ENCODE data around the gene BCO2.

GRCh38 chr11:112268406-112268805 is 93.1 kb downstream of the BCO2 start:
- TF ChIP-seq TAF1 (conservative IDR thresholded peaks at IDR 0.05) (no peak), YY1 (IDR thresholded peaks at IDR 0.05) (no peak), RAD21 (IDR thresholded peaks at IDR 0.05) (no peak), EGR1 (IDR thresholded peaks at IDR 0.05; ENCODE audit: low read depth in 2 of 2) (no peak), HNF4A (conservative IDR thresholded peaks at IDR 0.05) (no peak)
- TF ChIP-seq, protein P1, sequence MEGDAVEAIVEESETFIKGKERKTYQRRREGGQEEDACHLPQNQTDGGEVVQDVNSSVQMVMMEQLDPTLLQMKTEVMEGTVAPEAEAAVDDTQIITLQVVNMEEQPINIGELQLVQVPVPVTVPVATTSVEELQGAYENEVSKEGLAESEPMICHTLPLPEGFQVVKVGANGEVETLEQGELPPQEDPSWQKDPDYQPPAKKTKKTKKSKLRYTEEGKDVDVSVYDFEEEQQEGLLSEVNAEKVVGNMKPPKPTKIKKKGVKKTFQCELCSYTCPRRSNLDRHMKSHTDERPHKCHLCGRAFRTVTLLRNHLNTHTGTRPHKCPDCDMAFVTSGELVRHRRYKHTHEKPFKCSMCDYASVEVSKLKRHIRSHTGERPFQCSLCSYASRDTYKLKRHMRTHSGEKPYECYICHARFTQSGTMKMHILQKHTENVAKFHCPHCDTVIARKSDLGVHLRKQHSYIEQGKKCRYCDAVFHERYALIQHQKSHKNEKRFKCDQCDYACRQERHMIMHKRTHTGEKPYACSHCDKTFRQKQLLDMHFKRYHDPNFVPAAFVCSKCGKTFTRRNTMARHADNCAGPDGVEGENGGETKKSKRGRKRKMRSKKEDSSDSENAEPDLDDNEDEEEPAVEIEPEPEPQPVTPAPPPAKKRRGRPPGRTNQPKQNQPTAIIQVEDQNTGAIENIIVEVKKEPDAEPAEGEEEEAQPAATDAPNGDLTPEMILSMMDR (IDR thresholded peaks at IDR 0.05; ENCODE audit: low read depth, low read length, missing input control), result no peak
- TF ChIP-seq, protein P2, sequence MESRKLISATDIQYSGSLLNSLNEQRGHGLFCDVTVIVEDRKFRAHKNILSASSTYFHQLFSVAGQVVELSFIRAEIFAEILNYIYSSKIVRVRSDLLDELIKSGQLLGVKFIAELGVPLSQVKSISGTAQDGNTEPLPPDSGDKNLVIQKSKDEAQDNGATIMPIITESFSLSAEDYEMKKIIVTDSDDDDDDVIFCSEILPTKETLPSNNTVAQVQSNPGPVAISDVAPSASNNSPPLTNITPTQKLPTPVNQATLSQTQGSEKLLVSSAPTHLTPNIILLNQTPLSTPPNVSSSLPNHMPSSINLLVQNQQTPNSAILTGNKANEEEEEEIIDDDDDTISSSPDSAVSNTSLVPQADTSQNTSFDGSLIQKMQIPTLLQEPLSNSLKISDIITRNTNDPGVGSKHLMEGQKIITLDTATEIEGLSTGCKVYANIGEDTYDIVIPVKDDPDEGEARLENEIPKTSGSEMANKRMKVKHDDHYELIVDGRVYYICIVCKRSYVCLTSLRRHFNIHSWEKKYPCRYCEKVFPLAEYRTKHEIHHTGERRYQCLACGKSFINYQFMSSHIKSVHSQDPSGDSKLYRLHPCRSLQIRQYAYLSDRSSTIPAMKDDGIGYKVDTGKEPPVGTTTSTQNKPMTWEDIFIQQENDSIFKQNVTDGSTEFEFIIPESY (IDR thresholded peaks at IDR 0.05), result no peak
